ENCODE measurements around the gene SGSM2. TPM values are rescaled to one million over a fixed set of nuclear protein-coding genes. Genes with fewer than 3 reads are reported as not detected.

The SGSM2 gene
- total RNA-seq, 1 experiment from 2014 or later: 49.0 TPM

GRCh38 chr17:2362416-2362815 lies 25.1 kb downstream of the SGSM2 start:
- in situ Hi-C loops (cut with HindIII; ENCODE audit: low pct_unique_long_range_greater_than_20kb, low sequenced_read_pairs): no loop called here
- no peak for DNase-seq (ENCODE audit: low read depth, low spot score)
- ChIA-PET CTCF (no interaction called here), POLR2A (no interaction called here)
- TF ChIP-seq SIN3A (IDR thresholded peaks at IDR 0.05; ENCODE audit: borderline replicate concordance, insufficient read depth, low read depth, low read length): no peak
- TF ChIP-seq POLR2AphosphoS5 (IDR thresholded peaks at IDR 0.05; ENCODE audit: low read depth, low read length): no peak
- TF ChIP-seq, protein P1, sequence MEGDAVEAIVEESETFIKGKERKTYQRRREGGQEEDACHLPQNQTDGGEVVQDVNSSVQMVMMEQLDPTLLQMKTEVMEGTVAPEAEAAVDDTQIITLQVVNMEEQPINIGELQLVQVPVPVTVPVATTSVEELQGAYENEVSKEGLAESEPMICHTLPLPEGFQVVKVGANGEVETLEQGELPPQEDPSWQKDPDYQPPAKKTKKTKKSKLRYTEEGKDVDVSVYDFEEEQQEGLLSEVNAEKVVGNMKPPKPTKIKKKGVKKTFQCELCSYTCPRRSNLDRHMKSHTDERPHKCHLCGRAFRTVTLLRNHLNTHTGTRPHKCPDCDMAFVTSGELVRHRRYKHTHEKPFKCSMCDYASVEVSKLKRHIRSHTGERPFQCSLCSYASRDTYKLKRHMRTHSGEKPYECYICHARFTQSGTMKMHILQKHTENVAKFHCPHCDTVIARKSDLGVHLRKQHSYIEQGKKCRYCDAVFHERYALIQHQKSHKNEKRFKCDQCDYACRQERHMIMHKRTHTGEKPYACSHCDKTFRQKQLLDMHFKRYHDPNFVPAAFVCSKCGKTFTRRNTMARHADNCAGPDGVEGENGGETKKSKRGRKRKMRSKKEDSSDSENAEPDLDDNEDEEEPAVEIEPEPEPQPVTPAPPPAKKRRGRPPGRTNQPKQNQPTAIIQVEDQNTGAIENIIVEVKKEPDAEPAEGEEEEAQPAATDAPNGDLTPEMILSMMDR (IDR thresholded peaks at IDR 0.05): no peak
- TF ChIP-seq TCF7L2 (IDR thresholded peaks at IDR 0.05; ENCODE audit: low read depth, low read length): no peak
- Histone ChIP-seq H3K36me3 (ENCODE audit: control insufficient read depth, insufficient read depth, low read length) (no peaks in the 10 kb centered on the region), H3K27me3 (ENCODE audit: control insufficient read depth, insufficient read depth, low read length) (no peaks in the 10 kb centered on the region), H3K9me3 (ENCODE audit: control insufficient read depth, insufficient read depth, low read depth, low read length) (no peaks in the 10 kb centered on the region), H3K27ac (ENCODE audit: low read length) (no peak overlapping the region), H3K4me3 (ENCODE audit: low read depth in 2 of 2, low read length in 2 of 2) (no peak overlapping the region), H3K4me1 (ENCODE audit: control insufficient read depth, insufficient read depth, low read length) (no peaks in the 10 kb centered on the region)
- no TSS peak for BruUV-seq (replicated peaks)
- no peak for ATAC-seq
- intact Hi-C loops (cut with micrococcal nuclease; ENCODE audit: unreplicated experiment): no loop called here

DNA sequence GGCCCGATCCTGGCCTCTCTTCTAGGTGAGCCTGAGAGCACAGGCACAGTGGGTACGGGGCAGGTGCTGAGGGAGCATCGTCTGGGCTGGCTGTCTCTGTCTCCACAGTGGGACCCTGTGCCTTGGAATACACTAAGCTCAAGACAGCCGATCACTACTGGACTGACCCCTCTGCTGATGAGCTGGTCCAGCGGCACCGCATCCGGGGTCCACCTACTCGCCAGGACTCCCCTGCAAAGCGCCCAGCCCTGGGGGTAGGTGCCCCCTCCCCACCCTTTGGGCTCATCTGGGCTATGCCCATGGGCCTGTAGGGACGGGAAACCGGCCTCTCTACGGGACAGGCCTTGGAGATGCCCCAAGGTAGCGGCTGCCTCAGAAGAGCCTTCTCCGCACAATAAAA lies 25.6 kb downstream of the SGSM2 start:
- TF ChIP-seq, protein P2, sequence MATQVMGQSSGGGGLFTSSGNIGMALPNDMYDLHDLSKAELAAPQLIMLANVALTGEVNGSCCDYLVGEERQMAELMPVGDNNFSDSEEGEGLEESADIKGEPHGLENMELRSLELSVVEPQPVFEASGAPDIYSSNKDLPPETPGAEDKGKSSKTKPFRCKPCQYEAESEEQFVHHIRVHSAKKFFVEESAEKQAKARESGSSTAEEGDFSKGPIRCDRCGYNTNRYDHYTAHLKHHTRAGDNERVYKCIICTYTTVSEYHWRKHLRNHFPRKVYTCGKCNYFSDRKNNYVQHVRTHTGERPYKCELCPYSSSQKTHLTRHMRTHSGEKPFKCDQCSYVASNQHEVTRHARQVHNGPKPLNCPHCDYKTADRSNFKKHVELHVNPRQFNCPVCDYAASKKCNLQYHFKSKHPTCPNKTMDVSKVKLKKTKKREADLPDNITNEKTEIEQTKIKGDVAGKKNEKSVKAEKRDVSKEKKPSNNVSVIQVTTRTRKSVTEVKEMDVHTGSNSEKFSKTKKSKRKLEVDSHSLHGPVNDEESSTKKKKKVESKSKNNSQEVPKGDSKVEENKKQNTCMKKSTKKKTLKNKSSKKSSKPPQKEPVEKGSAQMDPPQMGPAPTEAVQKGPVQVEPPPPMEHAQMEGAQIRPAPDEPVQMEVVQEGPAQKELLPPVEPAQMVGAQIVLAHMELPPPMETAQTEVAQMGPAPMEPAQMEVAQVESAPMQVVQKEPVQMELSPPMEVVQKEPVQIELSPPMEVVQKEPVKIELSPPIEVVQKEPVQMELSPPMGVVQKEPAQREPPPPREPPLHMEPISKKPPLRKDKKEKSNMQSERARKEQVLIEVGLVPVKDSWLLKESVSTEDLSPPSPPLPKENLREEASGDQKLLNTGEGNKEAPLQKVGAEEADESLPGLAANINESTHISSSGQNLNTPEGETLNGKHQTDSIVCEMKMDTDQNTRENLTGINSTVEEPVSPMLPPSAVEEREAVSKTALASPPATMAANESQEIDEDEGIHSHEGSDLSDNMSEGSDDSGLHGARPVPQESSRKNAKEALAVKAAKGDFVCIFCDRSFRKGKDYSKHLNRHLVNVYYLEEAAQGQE (IDR thresholded peaks at IDR 0.05; ENCODE audit: insufficient read depth in 1 of 2, low read depth in 2 of 2, low read length in 1 of 2): no peak
- TF ChIP-seq POLR2AphosphoS5 (IDR thresholded peaks at IDR 0.05; ENCODE audit: low read depth, low read length) (no peak), SIN3A (IDR thresholded peaks at IDR 0.05; ENCODE audit: borderline replicate concordance, insufficient read depth, low read depth, low read length) (no peak), TCF7L2 (IDR thresholded peaks at IDR 0.05; ENCODE audit: low read depth, low read length) (no peak)
- TF ChIP-seq, protein P1 (IDR thresholded peaks at IDR 0.05): no peak
- Histone ChIP-seq H3K9me3 (ENCODE audit: control insufficient read depth, insufficient read depth, low read depth, low read length) (no peaks in the 10 kb centered on the region), H3K36me3 (ENCODE audit: control insufficient read depth, insufficient read depth, low read length) (no peaks in the 10 kb centered on the region), H3K27me3 (ENCODE audit: control insufficient read depth, insufficient read depth, low read length) (no peaks in the 10 kb centered on the region), H3K4me3 (ENCODE audit: low read depth in 2 of 2, low read length in 2 of 2) (no peak overlapping the region), H3K27ac (ENCODE audit: low read length) (no peak overlapping the region), H3K4me1 (ENCODE audit: control insufficient read depth, insufficient read depth, low read length) (no peaks in the 10 kb centered on the region)
- DNase-seq (ENCODE audit: low read depth, low spot score): no peak
- ChIA-PET CTCF (no interaction called here), POLR2A (no interaction called here)
- intact Hi-C loops (cut with micrococcal nuclease; ENCODE audit: unreplicated experiment) (no loop called here), in situ Hi-C loops (cut with HindIII; ENCODE audit: low pct_unique_long_range_greater_than_20kb, low sequenced_read_pairs) (no loop called here)
- BruUV-seq (replicated peaks): no TSS peak
- ATAC-seq: no peak
